NCI-H1930 (cell line): ENCODE results near the gene STIM1.

ENCODE experiments used
- DNase-seq, 2 experiments: peaks; one replicate each; lab custom pipeline; 2025; lab: John Stamatoyannopoulos, UW

STIM1 gene

GRCh38 chr11:4071325-4071724 lies 215.9 kb downstream of the STIM1 start:
- no peak for DNase-seq

GRCh38 chr11:4071914-4072313 lies 216.4 kb downstream of the STIM1 start:
- no peak for DNase-seq

- peak; percentile 41 to 60 for DNase-seq
Observed at GRCh38 chr11:4072668-4073285, 217.3 kb downstream of the STIM1 start.

GRCh38 chr11:4074266-4074665 lies 218.8 kb downstream of the STIM1 start:
- DNase-seq: no peak

- no peak for DNase-seq
Observed at GRCh38 chr11:4076774-4077173, 221.3 kb downstream of the STIM1 start.

GRCh38 chr11:4083198-4083597 lies 227.7 kb downstream of the STIM1 start:
- no peak for DNase-seq

- no peak for DNase-seq
Observed at GRCh38 chr11:4084406-4085125, 229.1 kb downstream of the STIM1 start.

GRCh38 chr11:4085575-4085974 lies 230.1 kb downstream of the STIM1 start:
- DNase-seq: no peak

GRCh38 chr11:4086575-4087353 lies 231.3 kb downstream of the STIM1 start:
- DNase-seq: no peak

GRCh38 chr11:4087551-4087950 lies 232.1 kb downstream of the STIM1 start:
- no peak for DNase-seq

GRCh38 chr11:4090258-4090657 lies 234.8 kb downstream of the STIM1 start:
- no peak for DNase-seq

- DNase-seq: no peak
Observed at GRCh38 chr11:4092026-4092425, 236.6 kb downstream of the STIM1 start.

GRCh38 chr11:4093519-4094347 lies 238.3 kb downstream of the STIM1 start:
- no peak for DNase-seq

GRCh38 chr11:4094348-4095291 lies 239.2 kb downstream of the STIM1 start, which contains the start of gene RRM1:
TSS of gene RRM1 (plus strand) at chr11:4094799. CDS start at chr11:4095013, 214 bp downstream.
- DNase-seq: peak; percentile 97

- no peak for DNase-seq
Observed at GRCh38 chr11:4095509-4096230, 240.2 kb downstream of the STIM1 start.

- no peak for DNase-seq
Observed at GRCh38 chr11:4098026-4098621, 242.7 kb downstream of the STIM1 start.

- DNase-seq: no peak
Observed at GRCh38 chr11:4102711-4103110, 247.2 kb downstream of the STIM1 start.

- DNase-seq: no peak
Observed at GRCh38 chr11:4103269-4103668, 247.8 kb downstream of the STIM1 start.

GRCh38 chr11:4105916-4106315 lies 250.5 kb downstream of the STIM1 start:
- no peak for DNase-seq

- DNase-seq: no peak
Observed at GRCh38 chr11:4111834-4112233, 256.4 kb downstream of the STIM1 start.
